Measurements from ENCODE around the gene COPS3.
"Not testable (repeated sequence)": the region's sequence is repeated elsewhere in the genome, so short reads cannot be mapped to it uniquely, and the experiment has no call there.

The COPS3 gene

GRCh38 chr17:17303010-17303846 is 22.2 kb upstream of the COPS3 start, which contains the start of gene NT5M:
TSS of gene NT5M (plus strand) at chr17:17303373. CDS start at chr17:17303551, 178 bp downstream.
- peak; percentile 17 for DNase-seq (ENCODE audit: low read depth, low spot score)

GRCh38 chr17:17301659-17302058 is 20.6 kb upstream of the COPS3 start:
- DNase-seq (ENCODE audit: low read depth, low spot score), result not testable (repeated sequence)

GRCh38 chr17:17300624-17301568 is 19.9 kb upstream of the COPS3 start:
- no peak for DNase-seq (ENCODE audit: low read depth, low spot score)

GRCh38 chr17:17298108-17298507 is 17.1 kb upstream of the COPS3 start:
- no peak for DNase-seq (ENCODE audit: low read depth, low spot score)

GRCh38 chr17:17297217-17297616 is 16.2 kb upstream of the COPS3 start:
- DNase-seq (ENCODE audit: low read depth, low spot score), result no peak

GRCh38 chr17:17295141-17295540 is 14.1 kb upstream of the COPS3 start:
- DNase-seq (ENCODE audit: low read depth, low spot score), result no peak

GRCh38 chr17:17289701-17290100 is 8.7 kb upstream of the COPS3 start:
- DNase-seq (ENCODE audit: low read depth, low spot score), result no peak

GRCh38 chr17:17289086-17289485 is 8.0 kb upstream of the COPS3 start:
- DNase-seq (ENCODE audit: low read depth, low spot score), result no peak

- no peak for DNase-seq (ENCODE audit: low read depth, low spot score)
Observed at GRCh38 chr17:17285951-17286350, 4.9 kb upstream of the COPS3 start.

GRCh38 chr17:17279316-17279715 is 1.7 kb downstream of the COPS3 start:
- DNase-seq (ENCODE audit: low read depth, low spot score), result no peak

- DNase-seq (ENCODE audit: low read depth, low spot score), result not testable (repeated sequence)
Observed at GRCh38 chr17:17277431-17277830, 3.6 kb downstream of the COPS3 start.

GRCh38 chr17:17275971-17276370 is 5.1 kb downstream of the COPS3 start:
- DNase-seq (ENCODE audit: low read depth, low spot score), result no peak

GRCh38 chr17:17269926-17270773 is 10.9 kb downstream of the COPS3 start:
- no peak for DNase-seq (ENCODE audit: low read depth, low spot score)

- DNase-seq (ENCODE audit: low read depth, low spot score), result no peak
Observed at GRCh38 chr17:17264430-17264829, 16.6 kb downstream of the COPS3 start.

GRCh38 chr17:17258998-17259397 is 22.0 kb downstream of the COPS3 start:
- DNase-seq (ENCODE audit: low read depth, low spot score), result no peak

- no peak for DNase-seq (ENCODE audit: low read depth, low spot score)
Observed at GRCh38 chr17:17258011-17258410, 23.0 kb downstream of the COPS3 start.

GRCh38 chr17:17256316-17256715 is 24.7 kb downstream of the COPS3 start:
- no peak for DNase-seq (ENCODE audit: low read depth, low spot score)

- not testable (repeated sequence) for DNase-seq (ENCODE audit: low read depth, low spot score)
Observed at GRCh38 chr17:17255689-17256088, 25.4 kb downstream of the COPS3 start.

GRCh38 chr17:17254036-17254435 is 27.0 kb downstream of the COPS3 start:
- DNase-seq (ENCODE audit: low read depth, low spot score), result no peak

- no peak for DNase-seq (ENCODE audit: low read depth, low spot score)
Observed at GRCh38 chr17:17253406-17253805, 27.6 kb downstream of the COPS3 start.

- DNase-seq (ENCODE audit: low read depth, low spot score), result no peak
Observed at GRCh38 chr17:17252149-17252661, 28.8 kb downstream of the COPS3 start.

Measured in smooth muscle cell of the brain vasculature (primary cell).